Activated CD4-positive, CD25-positive, alpha-beta regulatory T cell (primary cell): Measurements from ENCODE around the gene TIPIN.
"Not testable (repeated sequence)": the region's sequence is repeated elsewhere in the genome, so short reads cannot be mapped to it uniquely, and the experiment has no call there.

ENCODE experiments used
- DNase-seq, 4 experiments: peaks; one replicate each; lab custom pipeline; 2025; lab: John Stamatoyannopoulos, UW

The TIPIN gene

GRCh38 chr15:66356359-66357236 lies at the start of gene TIPIN:
Gene TIPIN, minus strand, starts transcription at chr15:66356685. Its CDS starts 3,738 bp downstream, at chr15:66352947.
- peak; percentile 89 to 96 (median 95) for DNase-seq

GRCh38 chr15:66405615-66406014 lies 49.1 kb upstream of the TIPIN start:
- no peak for DNase-seq

DNA sequence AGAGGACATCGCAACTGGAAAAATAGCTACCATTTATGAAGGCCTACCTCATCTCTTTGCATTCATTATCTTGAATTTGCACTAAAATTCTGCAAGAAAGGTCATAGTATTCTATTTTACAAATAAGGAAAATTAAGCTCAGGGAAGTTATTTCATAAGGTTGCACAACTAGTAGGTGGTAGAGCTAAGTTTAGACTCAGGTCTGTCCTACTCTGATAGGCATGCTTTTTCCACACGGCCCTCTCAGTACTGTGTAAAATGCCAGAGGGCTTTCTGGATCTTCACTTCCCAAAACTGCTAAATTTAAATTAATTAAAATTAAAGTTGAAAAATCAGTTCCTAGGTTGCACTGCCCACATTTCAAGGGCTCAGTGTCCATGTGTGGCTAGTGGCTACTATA lies 48.5 kb upstream of the TIPIN start:
- DNase-seq, result no peak

DNA sequence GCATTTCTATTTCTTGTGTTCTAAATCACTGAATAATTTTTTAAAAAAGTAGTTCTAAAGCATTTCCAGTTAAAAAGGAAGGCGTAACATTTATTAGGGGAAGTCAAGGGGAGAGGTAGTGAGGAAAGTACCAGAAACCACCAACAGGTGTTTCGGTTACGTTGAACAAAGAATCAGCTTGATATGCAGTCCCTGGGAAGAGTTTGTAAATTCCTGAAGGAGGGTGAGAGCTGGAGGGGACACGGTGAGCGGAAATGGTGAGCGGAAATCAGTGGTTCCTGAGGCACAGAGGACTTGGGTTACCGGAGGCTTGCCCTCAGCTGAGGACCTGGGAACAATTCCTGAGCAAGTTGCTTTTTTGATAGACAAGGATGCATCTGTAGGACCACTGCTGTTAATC lies 48.0 kb upstream of the TIPIN start:
- no peak for DNase-seq

GRCh38 chr15:66404122-66404521 lies 47.6 kb upstream of the TIPIN start:
- no peak for DNase-seq

- no peak for DNase-seq
These were observed 46.8 kb upstream of the TIPIN start for GRCh38 chr15:66403323-66403722.

GRCh38 chr15:66402761-66403284 lies 46.3 kb upstream of the TIPIN start:
- no peak for DNase-seq

DNA sequence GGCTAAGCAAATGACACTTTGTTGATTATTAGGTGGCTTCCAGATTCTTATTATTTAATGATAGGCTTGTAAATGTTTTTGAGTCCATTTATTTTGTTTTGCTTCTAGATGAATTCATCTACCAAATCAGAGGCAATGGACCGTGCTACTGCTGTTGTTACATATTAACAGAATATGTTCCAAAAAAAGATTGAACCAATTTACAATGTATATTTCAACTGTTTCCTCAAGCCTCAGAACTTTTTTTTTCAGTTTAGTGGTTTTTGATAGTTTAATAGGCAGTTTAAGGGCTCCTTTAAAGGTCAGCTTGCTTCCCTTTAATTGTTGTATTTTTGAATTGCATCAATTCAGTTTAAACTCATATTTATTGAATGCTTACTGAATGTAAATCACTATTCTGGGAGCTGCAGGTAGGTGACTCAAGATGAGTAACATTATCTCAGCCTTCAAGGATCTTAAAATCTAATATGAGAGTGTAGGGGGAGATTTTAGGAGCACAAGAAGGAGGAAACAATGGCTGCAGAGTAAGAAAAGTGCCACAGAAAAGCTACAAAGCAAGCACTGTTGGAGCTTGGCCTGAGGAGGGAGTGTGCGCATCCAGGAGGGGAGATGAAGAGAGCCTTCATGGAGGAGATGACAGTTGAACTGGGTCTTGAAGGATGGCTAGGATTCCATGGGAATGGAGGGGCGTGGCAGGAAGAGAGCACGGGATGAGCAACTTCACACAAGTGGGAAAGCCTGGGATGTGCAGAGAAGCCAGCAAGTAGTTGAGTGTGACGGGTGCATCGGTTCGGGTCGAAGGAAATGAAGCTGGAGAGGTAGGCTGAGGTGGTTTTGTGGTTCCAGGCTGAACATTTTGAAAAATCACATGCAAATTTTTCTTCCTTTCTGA lies 44.9 kb upstream of the TIPIN start:
- DNase-seq, result no peak

DNA sequence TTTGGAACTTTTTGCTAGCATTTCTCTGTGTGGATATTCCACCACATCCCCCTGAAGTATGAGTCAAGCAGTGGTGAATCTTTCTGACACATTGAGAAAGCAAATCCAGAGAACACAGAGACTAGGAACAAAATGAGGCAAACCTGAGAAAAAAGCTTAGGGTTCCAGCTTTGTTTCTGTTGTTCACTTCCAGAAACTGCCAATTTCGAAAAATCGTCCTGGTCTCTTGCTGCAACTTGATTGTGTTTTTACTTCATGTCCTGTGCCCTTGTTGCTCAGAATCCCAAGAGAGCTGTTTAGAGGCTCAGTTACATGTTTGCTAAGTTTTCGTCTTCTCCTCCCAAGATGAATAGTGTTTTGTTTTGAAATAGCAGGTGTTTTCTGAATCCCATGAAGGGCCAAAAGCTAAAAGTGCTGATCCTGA lies 43.9 kb upstream of the TIPIN start:
- DNase-seq, result no peak

DNA sequence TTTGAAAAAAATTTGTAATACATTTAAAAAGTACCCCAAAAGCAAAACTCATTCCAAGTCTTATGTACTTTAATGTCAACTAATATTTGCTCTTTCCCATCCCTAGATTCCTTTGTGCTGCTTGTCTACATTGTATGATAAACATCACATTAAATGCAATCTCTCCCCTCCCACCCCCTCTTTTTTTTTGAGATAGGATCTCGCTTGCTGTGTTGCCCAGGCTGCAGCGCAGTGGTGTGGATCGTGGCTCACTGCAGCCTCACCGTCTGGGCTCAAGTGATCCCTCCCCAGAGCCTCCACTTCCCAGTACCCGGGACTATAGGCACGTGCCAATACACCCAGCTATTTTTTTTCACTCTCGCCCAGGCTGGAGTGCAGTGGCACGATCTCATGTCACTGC lies 42.8 kb upstream of the TIPIN start:
- no peak for DNase-seq

DNA sequence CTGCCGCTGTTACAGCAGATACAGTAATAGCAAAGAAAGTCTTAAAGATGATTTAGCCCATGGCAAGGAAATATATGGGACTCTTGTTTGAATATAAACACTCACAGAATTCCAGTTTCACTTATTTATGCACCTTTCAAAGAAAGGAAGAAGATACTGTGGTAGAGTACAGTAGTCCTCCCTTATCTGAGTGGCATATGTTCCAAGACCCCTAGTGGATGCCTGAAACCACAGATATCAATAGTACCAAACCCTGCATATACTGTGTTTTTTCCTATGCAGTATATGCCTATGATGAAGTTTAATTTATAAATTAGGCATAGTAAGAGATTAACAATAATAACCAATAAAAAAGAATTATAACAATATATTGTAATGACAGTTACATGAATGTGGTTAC lies 38.4 kb upstream of the TIPIN start:
- no peak for DNase-seq

- no peak for DNase-seq
These were observed 38.0 kb upstream of the TIPIN start for GRCh38 chr15:66394472-66394871.

DNA sequence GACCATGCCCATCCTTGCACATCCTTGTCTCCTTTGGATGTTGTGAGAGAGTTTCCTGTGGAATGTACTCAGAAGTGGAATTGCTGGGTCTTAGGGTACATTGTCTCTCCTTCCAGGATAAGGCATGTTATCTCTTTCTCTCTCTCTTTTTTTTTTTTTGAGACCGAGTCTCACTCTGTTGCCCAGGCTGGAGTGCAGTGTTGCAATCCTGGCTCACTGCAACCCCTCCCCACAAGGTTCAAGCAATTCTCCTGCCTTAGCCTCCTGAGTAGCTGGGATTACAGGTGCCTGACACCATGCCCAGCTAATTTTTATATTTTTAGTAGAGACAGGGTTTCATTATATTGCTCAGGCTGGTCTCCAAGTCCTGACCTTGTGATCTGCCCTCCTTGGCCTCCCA lies 36.6 kb upstream of the TIPIN start:
- not testable (repeated sequence) for DNase-seq

GRCh38 chr15:66390678-66391077 lies 34.2 kb upstream of the TIPIN start:
- DNase-seq, result no peak

DNA sequence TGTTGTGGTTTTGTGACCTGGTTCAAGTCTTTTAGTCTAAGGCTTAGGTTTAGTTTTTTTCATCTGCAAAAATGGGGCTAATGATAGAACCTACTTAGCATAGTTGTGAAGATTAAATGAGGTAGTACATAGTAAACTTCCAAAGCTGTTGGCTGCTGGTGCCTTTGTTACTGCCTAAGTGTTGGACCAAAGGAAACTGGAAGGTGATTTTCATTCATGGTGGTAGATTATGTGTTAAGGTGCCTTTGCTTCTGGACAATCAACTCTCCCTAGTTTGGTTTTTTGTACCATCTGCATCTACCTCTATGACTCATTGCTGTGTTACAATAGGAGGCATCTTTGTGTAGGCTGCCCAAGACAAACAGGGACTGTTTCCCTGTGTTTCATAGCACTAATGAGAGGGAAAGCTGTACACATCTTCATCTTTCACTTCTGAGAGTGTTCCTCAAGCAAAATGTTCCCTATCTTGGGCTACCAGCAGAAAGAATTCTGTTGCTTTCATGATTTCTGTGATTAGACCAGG lies 33.4 kb upstream of the TIPIN start:
- DNase-seq, result no peak

GRCh38 chr15:66389098-66389858 lies 32.8 kb upstream of the TIPIN start:
- no peak for DNase-seq

- DNase-seq, result no peak
These were observed 32.1 kb upstream of the TIPIN start for GRCh38 chr15:66388576-66388975.

DNA sequence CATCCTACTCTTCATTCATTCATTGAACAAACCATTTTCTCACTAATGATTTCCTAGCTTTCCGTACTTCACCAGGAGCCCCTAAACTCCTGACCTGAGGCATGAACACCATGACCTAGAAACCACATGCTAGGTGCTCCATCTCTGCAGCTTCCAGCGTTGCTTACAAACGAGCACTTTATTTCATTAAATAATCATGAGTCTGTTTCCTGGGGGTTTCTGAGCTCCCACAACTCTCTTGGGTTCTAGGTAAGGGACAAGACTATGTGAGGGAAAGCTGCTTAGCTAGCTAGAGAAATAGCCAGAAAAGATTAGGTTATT lies 31.5 kb upstream of the TIPIN start:
- no peak for DNase-seq

DNA sequence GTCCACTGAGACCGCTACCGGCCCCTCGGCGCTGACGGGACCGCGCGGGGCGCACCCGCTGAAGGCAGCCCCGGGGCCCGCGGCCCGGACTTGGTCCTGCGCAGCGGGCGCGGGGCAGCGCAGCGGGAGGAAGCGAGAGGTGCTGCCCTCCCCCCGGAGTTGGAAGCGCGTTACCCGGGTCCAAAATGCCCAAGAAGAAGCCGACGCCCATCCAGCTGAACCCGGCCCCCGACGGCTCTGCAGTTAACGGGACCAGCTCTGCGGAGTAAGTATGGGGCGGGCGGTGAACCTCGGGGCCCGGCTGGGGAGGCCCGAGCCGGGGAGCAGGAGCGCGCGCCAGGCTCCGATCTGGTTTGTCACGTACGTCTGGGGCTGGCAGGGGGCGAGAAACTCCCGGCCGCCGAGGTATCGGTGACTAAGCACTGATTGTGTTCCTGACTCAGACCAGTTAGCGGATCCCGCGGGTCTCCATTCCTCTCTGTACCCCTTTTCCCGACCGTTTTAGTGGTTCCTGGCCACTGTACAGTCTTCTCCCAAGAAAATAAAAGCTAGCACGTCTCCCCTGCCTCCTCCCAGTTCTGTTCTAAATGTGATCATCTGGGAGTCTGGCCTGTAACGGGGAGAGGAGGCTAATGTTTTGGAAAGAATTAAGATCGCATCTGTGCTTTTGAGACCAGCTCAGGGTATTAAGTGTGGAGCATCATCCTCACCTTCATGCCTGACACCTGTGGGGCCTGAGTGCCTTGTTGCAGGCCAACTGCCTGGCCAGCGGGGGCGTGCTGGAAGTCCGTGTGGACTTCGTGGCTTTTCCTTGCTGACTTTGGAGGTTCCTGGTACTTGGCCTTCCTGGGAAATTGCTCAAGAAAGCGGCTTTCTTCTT lies 30.9 kb upstream of the TIPIN start:
- peak; percentile 37 to 63 (median 50) for DNase-seq

DNA sequence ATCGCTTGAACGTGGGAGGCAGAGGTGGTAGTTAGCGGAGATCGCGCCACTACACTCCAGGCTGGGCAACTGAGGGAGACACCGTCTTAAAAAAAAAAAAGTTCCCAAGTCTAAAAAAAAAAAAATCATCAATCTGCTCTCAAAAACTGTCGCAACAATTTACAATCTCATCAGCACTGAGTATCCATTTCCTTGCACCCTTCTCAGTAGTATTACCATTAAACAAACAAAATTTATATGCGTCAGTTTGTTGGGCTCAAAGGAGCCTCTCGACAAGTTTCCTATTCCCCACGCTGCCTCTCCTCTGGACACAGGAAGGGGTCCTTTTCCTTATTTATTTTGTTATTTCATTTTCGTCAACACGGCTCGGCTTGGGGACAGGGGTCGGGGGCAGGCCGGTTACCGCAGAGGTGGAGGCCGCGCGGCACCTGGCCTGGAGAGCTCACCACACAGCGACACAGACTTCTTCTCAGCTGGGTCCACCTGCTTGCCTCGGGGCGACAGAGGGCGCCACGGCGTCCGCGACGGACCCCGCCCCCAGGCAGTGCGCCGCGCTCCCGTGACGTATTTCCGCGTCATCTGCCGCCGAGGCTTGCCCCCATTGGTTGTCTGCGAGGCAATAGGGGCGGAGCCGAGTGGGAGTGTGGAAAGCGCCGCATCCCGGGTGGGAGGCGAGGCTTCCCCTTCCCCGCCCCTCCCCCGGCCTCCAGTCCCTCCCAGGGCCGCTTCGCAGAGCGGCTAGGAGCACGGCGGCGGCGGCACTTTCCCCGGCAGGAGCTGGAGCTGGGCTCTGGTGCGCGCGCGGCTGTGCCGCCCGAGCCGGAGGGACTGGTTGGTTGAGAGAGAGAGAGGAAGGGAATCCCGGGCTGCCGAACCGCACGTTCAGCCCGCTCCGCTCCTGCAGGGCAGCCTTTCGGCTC lies 30.0 kb upstream of the TIPIN start, which contains the start of gene MAP2K1:
MAP2K1 (plus strand) TSS at position 709 of the 920 bp plus-strand sequence. CDS start 436 bp downstream, outside the sequence.
- peak; percentile 95 to 97 (median 96) for DNase-seq
